Uterus (tissue), 4 donors: ENCODE measurements around the gene AUNIP. TPM values are rescaled to one million over a fixed set of nuclear protein-coding genes. Genes with fewer than 3 reads are reported as not detected.

Source experiments
- DNase-seq, 2 donors: peaks; one replicate each; pipeline ENCODE4 v3.0.0-alpha.2; 2019 to 2020
- H3K27ac ChIP-seq, 2 donors: fragments of 200-600 bp; sonication (generic); 1 replicate in 1 of 2; 2 replicates in 1 of 2; pipeline ENCODE4 v1.5.1; 2016 to 2018
- H3K27me3 ChIP-seq, 2 donors: fragments of 200-600 bp; sonication (generic); one replicate each; pipeline ENCODE4 v1.5.1; 2018 to 2019; ENCODE audit warnings: control low read depth in 1 of 2
- H3K36me3 ChIP-seq, 2 donors: fragments of 200-600 bp; sonication (generic); one replicate each; pipeline ENCODE4 v1.5.1; 2019; ENCODE audit warnings: control low read depth in 1 of 2
- H3K4me1 ChIP-seq, 2 donors: fragments of 200-600 bp; sonication (generic); one replicate each; pipeline ENCODE4 v1.5.1; 2018 to 2019; ENCODE audit warnings: control low read depth in 1 of 2
- H3K4me3 ChIP-seq, 2 donors: fragments of 200-600 bp; sonication (generic); 1 replicate in 1 of 2; 2 replicates in 1 of 2; pipeline ENCODE4 v1.5.1; 2018 to 2019; ENCODE audit warnings: mild to moderate bottlenecking in 1 of 2
- H3K9me3 ChIP-seq, 2 donors: fragments of 200-600 bp; sonication (generic); one replicate each; pipeline ENCODE4 v1.5.1; 2019; ENCODE audit warnings: control low read depth in 1 of 2
- POLR2A ChIP-seq, 2 donors: fragments of 450-650 bp; IDR thresholded peaks; one replicate each; pipeline ENCODE4 v1.6.1; 2016; ENCODE audit warnings: antibody characterized with exemption in 2 of 2, mild to moderate bottlenecking in 1 of 2, moderate library complexity in 1 of 2
- intact Hi-C: fragments of 100-400 bp; cut with DNase I; formaldehyde crosslinking; loops from one replicate; pipeline ENCODE4 v1.15.1; 2023; ENCODE audit warnings: low total_unique reads
- total RNA-seq, 4 donors: library from RNA; depleted of rRNA in 3 of 4; stranded (reverse); fragments of >200 nt in 3 of 4; gene quantifications; one replicate each; pipeline versions ENCODE4 v1.1.0 to v1.2.4, GENCODE V29; 2014 to 2023
- TF ChIP-seq, protein P1 (sequence below), 4 experiments: fragments of 200-600 bp in 2 of 4; fragments of 450-650 bp in 2 of 4; sonication (generic) in 2 of 4; IDR thresholded peaks; one replicate each; pipeline ENCODE4 v1.5.1; 2016 to 2019; ENCODE audit warnings: antibody characterized with exemption in 4 of 4, mild to moderate bottlenecking in 2 of 4, moderate library complexity in 1 of 4
- donor health status: DM: yes; HTN: yes; CAD: no.

AUNIP gene
- total RNA-seq, 4 donors from 2014 or later: 1.1 TPM; not detected in 3

DNA sequence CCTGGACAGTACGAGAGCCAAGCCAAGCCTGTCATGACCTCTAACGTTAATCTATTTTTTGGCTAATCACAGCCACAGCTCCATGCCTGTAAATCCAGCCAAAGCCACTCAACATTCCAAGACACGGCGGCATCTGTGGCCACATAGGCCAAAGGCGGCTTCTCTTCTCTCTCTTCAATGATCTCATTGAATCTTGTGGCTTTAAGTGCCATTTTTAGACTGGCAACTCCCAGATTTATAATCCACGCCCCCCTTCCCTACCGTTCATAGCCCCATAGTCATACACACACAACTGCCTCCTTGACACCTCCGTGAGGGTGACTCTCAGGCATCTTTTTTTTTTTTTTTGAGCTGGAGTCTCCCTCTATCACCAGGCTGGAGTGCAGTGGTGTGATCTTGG is 64.9 kb downstream of the AUNIP start:
- Histone ChIP-seq H3K4me1 (no peaks in the 10 kb centered on the region), H3K36me3 (no peaks in the 10 kb centered on the region), H3K27me3 (no peaks in the 10 kb centered on the region), H3K27ac (no peak overlapping the region), H3K4me3 (no peak overlapping the region), H3K9me3 (no peaks in the 10 kb centered on the region)
- DNase-seq: no peak
- intact Hi-C loops: no loop called here
- no peak for TF ChIP-seq POLR2A (IDR thresholded peaks at IDR 0.05)
- TF ChIP-seq, protein P1, sequence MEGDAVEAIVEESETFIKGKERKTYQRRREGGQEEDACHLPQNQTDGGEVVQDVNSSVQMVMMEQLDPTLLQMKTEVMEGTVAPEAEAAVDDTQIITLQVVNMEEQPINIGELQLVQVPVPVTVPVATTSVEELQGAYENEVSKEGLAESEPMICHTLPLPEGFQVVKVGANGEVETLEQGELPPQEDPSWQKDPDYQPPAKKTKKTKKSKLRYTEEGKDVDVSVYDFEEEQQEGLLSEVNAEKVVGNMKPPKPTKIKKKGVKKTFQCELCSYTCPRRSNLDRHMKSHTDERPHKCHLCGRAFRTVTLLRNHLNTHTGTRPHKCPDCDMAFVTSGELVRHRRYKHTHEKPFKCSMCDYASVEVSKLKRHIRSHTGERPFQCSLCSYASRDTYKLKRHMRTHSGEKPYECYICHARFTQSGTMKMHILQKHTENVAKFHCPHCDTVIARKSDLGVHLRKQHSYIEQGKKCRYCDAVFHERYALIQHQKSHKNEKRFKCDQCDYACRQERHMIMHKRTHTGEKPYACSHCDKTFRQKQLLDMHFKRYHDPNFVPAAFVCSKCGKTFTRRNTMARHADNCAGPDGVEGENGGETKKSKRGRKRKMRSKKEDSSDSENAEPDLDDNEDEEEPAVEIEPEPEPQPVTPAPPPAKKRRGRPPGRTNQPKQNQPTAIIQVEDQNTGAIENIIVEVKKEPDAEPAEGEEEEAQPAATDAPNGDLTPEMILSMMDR (IDR thresholded peaks at IDR 0.05): no peak

DNA sequence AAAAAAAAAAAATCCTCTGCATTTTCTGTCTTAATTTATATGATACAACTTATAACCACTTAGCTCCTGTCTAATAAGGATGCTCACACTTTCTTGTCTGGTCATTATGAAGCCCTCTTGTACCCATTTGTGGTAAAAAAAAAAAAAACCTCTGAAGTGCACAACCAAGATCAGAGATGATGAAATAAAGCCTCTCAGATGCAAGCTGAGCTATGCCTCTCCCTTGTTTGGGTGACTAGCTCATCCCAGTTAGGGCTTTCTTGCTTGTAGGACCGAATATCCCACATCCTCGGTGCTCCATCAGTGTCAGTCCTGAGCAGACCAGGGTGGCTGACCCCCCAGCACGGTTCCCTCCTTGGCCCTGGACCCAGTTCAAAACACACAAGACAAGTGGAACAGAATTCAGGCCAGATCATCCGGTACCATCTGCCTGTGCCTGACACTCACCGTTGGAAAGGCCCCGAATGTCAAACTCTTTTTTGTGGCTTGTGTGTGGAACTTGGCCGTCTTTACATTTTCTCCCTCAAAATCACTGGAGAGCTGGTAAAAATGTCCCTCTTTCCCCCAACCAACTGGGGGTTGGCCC is 65.6 kb downstream of the AUNIP start:
- intact Hi-C loops: no loop called here
- no peak overlapping the region for H3K27ac ChIP-seq

DNA sequence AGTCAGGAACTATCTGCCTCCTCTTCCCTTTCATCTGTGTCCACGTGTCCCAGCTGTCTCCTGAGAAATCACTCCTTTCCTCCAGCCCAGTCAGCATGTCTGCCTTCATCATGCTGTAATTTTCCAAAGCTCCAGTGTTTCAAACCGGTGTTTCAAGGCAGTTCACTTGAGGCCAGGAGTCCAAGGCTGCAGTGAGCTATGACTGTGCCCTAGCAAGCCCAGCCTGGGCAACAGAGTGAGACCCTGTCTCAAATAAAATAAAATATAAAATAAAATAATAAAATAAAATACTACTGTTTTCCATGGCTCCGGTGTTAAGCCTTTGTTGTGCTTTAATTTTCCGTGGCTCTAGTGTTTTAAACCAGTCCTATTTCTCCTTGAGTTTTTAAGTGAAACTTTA is 67.1 kb downstream of the AUNIP start:
- Histone ChIP-seq H3K27me3 (no peaks in the 10 kb centered on the region), H3K27ac (no peak overlapping the region), H3K9me3 (no peaks in the 10 kb centered on the region), H3K4me3 (no peak overlapping the region), H3K4me1 (peaks cover 0 to 3% of the 10 kb centered on the region in 2 donors), H3K36me3 (no peaks in the 10 kb centered on the region)
- TF ChIP-seq, protein P1 (IDR thresholded peaks at IDR 0.05): no peak
- no peak for TF ChIP-seq POLR2A (IDR thresholded peaks at IDR 0.05)
- no peak for DNase-seq
- intact Hi-C loops: no loop called here

More for the DNA sequence above, 65.6 kb downstream of the AUNIP start:
- no peak for DNase-seq
- no peak for TF ChIP-seq POLR2A (IDR thresholded peaks at IDR 0.05)
- TF ChIP-seq, protein P1 (IDR thresholded peaks at IDR 0.05): no peak
- no peak overlapping the region for H3K4me3 ChIP-seq
- H3K4me1 ChIP-seq: no peaks in the 10 kb centered on the region
- H3K36me3 ChIP-seq: no peaks in the 10 kb centered on the region
- H3K9me3 ChIP-seq: no peaks in the 10 kb centered on the region
- H3K27me3 ChIP-seq: no peaks in the 10 kb centered on the region

DNA sequence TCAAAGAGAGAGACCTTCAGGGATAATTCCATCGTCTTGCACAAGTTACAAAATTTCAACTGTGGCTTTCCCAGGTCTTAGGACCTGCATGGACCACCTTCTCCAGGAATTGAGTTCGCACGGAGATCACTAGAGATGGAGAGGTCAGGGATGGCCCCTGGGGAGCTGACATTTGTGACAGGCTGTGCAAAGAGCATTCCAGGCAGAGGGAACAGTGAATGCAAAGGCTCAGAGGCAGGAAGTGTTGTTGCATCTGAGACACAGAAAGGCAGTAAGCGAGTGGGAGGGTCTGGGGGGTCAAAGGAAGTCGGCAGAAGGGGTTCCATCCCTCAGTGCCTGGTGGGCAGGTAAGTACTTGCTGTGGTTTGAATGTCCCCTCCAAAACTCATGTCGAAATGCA is 68.8 kb downstream of the AUNIP start:
- Histone ChIP-seq H3K9me3 (no peaks in the 10 kb centered on the region), H3K4me1 (peaks cover 0 to 10% of the 10 kb centered on the region in 2 donors), H3K27me3 (no peaks in the 10 kb centered on the region), H3K4me3 (no peak overlapping the region), H3K27ac (no peak overlapping the region), H3K36me3 (no peaks in the 10 kb centered on the region)
- DNase-seq: no peak
- intact Hi-C loops: no loop called here
- no peak for TF ChIP-seq POLR2A (IDR thresholded peaks at IDR 0.05)
- TF ChIP-seq, protein P1 (IDR thresholded peaks at IDR 0.05): no peak

DNA sequence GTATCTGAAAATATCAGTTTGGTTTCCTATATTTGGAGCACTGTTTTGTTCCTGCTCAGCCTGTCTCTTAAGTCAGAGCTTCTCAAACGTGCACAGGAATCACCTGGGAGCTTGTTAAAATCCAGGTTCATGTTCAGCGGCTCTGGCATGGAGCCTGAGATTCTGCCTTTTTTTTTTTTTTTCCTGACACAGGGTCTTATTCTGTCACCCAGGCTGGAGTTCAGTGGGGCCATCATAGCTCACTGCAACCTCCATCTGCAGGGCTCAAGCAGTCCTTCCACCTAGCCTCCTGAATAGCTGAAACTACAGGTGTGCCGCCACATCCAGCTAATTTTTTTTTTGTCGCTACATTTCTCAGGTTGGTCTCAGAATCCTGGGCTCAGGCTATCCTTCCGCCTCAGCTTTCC is 71.5 kb downstream of the AUNIP start:
- Histone ChIP-seq H3K27ac (no peak overlapping the region), H3K4me3 (no peak overlapping the region), H3K36me3 (no peaks in the 10 kb centered on the region), H3K4me1 (peaks cover 0 to 10% of the 10 kb centered on the region in 2 donors), H3K9me3 (no peaks in the 10 kb centered on the region), H3K27me3 (no peaks in the 10 kb centered on the region)
- no peak for TF ChIP-seq POLR2A (IDR thresholded peaks at IDR 0.05)
- TF ChIP-seq, protein P1 (IDR thresholded peaks at IDR 0.05): no peak
- intact Hi-C loops: no loop called here
- DNase-seq: no peak
